HG03095 (cell line): ENCODE data around the gene SETD2.
"Not testable (repeated sequence)": the region's sequence is repeated elsewhere in the genome, so short reads cannot be mapped to it uniquely, and the experiment has no call there.

Experiments used
- ATAC-seq: cut with Tn5 transposase; IDR thresholded peaks from one replicate; pipeline ENCODE4 v1.9.1; 2021; ENCODE audit warnings: moderate library complexity; ENCODE audit not compliant: unreplicated experiment

Gene SETD2

DNA sequence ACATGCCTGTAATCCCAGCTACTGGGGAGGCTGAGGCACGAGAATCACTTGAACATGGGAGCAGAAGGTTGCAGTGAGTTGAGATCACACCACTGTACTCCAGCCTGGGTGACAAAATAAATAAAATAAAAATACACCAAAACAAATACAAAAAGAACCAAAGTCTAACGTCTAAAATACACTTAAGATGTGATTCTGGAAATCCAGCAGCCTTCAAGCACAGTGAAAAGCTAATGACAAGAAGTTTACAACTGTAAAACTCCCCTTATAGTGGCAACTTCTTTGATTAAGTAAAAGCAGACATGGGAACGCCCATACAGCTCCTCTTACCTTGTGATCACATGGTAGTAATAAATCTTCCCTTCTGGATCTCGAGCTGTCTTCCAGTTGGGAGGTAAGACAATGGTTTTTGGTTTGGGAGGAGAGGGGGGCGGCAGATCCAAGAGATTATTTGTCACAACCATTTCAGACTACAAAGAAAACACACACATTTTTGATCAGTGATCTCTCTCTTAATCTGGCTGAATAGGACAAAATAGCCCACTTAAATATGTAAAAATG, 121.6 kb downstream of the SETD2 start:
- no peak for ATAC-seq

DNA sequence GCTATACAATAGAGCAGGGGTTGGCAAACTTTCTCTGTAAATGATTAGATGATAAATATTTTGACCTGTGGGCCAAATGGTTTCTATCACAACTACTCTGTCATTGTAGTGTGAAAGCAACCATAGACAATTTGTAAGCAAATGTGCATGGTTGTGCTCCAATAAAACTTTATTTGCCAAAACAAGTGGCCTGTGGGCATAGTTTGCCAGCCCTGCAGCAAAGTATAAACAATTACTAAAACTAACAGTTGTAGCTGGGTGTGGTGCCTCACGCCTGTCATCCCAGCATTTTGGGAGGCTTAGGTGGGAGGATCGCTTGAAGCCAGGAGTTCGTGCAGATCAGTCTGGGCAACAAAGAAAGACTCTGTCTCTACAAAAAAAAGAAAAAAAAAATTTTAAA, 122.8 kb downstream of the SETD2 start:
- no peak for ATAC-seq

- not testable (repeated sequence) for ATAC-seq
Observed at GRCh38 chr3:47037302-47037701, 126.6 kb downstream of the SETD2 start.

GRCh38 chr3:47036145-47036544, 127.8 kb downstream of the SETD2 start:
- ATAC-seq = no peak

GRCh38 chr3:47035645-47036044, 128.3 kb downstream of the SETD2 start:
- no peak for ATAC-seq

- ATAC-seq = no peak
Observed at GRCh38 chr3:47034868-47035489, 128.9 kb downstream of the SETD2 start.

GRCh38 chr3:47031041-47031440, 132.9 kb downstream of the SETD2 start:
- ATAC-seq = not testable (repeated sequence)

DNA sequence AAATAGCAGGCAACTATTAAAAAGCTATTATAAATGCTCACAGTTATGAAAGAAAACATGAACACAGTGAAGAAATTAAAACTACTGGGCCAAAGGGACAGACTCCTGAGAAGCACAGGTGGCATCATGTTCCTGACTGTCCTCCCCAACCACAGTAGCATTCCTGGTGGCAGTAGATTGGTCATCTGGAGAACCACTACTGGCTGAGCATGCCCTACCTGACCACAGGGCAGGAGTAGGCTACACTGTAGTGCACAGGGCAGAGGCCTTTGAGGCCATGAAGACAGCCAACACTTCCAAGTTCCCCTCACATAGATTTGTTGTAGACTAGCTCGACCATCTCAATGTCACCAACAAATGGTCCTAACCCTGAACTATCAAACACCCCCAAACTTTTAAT, 135.2 kb downstream of the SETD2 start:
- ATAC-seq = no peak

DNA sequence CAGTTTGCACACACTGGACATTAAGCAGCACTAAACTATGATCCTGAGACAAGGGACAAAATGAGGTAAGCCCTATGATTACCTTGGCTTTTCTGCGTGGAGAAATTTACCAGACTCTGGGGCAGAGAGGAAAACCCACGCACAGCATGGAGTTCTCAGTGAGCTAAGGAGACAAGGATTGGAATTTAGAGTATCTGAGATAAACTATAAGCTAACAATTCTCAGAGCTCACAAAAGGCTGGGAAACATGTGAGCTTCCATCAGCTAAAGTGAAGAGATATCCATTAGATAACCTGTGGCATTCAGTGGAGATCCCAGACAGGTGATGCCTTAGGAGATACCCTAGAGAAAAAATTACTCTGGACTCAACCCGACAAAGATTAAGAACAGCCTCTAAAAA, 135.8 kb downstream of the SETD2 start:
- ATAC-seq = no peak

DNA sequence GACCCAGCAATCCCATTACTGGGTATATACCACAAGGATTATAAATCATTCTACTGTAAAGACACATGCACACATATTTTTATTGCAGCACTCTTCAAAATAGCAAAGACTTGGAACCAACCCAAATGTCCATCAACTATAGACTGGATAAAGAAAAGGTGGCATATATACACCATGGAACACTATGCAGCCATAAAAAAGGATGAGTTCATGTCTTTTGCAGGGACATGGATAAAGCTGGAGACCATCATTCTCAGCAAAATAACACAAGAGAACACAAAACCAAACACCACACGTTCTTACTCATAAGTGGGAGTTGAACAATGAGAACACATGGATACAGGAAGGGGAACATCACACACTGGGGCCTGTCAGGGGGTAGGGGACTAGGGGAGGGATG, 137.5 kb downstream of the SETD2 start:
- not testable (repeated sequence) for ATAC-seq

DNA sequence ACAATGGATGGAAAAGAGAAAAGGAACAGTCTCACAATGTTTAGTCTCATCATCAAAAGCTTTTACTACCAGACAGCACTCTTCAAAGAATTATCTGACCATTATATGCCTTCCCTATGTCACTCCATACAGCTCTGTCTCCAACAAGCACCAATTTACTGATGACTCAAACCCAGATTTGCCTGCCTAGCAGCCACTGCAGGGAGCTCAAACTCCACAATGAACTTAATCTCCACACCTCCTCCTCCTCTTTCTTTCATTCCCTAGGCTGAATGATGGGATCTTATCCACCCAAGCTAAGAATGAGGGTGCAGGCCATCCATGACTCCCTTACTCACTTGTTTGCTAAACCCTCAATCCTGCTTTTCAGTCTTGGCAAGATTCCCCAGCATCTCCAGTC, 139.0 kb downstream of the SETD2 start:
- ATAC-seq = no peak

- ATAC-seq = no peak
Observed at GRCh38 chr3:47022641-47023071, 141.3 kb downstream of the SETD2 start.

- ATAC-seq = no peak
Observed at GRCh38 chr3:47020311-47020710, 143.6 kb downstream of the SETD2 start.

- ATAC-seq = no peak
Observed at GRCh38 chr3:47019201-47019600, 144.7 kb downstream of the SETD2 start.

GRCh38 chr3:47018269-47018611, 145.7 kb downstream of the SETD2 start:
- ATAC-seq = no peak

- no peak for ATAC-seq
Observed at GRCh38 chr3:47017504-47018268, 146.2 kb downstream of the SETD2 start.

- ATAC-seq = peak; percentile 41
Observed at GRCh38 chr3:47016934-47017435, 146.9 kb downstream of the SETD2 start.

DNA sequence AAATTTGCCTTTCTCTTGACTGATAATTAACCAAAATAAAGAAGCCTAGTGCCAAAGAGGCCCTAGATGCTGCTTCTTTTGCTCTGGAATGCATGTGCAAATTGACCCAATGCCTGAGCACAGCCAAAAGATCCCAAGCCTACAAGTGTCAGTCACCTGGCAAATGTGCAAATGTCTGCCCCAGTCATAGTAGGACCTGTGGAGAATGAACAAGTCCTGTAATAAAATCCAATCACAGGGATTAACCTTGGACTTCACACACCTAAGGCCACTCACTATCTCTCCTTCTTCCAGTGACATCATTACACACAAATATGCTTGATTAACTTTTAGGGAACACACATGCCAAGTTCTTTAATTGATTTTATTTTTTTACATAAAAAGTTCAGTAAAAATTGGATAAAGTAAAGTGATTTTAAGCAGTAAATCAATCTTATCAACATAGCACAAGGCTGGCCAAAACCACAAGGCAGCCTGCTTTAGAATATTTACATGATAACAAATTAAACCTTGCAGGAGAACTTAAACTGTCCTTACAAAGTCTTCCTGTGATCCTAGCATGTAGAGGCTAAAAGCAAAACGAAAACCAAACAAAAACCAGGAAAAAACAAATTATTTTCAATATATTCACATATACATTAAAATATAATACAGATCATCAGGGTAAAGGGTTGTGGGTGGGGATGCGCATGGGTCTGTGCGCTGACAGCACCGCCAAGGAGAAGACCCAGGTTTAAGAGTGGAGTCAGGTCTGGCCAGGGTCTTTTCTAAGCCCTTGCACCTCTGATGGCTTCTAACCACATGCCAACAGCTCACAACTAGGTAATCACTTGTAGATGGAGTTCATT, 147.6 kb downstream of the SETD2 start:
- no peak for ATAC-seq

GRCh38 chr3:47015151-47015550, 148.8 kb downstream of the SETD2 start:
- ATAC-seq = no peak

DNA sequence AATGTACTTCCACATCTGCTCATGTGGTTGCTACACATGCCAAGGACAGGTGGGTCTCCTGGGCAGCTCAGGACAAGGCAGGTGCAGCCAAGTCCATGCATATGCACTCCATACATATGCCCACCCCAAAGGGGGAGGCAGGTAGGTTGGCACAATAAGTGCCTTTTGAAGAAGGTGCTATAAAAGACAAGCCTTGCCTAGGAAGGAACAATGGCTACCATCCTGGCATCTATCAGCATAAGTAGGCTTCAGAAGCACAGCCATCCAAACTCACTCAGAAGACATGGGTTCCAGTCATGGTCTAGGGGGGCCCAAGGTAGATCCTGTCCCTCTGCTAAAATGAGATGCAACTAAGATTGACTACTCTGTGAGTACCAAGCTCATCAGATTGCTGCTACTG, 149.9 kb downstream of the SETD2 start:
- no peak for ATAC-seq

DNA sequence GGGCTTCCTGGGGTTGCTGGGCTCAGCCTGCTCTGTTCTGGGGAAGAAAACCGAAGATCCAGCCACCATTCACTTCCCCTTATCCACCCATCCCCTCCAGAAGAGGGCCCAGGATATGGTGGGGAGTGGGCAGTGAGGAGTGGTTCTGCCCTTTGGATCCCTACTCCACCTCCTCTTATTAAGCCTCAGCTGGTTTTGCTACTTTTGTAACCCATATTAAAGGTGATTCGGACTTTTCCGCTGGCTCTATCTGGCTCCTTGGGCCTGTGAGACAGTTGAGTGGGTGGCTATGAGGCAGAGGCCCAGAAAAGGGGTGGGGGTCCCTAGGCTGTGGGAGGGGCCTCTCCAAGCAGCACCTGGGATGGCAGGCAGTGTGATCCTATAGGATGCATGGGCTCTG, 150.7 kb downstream of the SETD2 start:
- ATAC-seq = no peak
